BLaER1 treated with 17β-estradiol and CSF1 and Interleukin-3, amounts not matched to agents 10 nM and 100 nM (cell line): ENCODE data around the gene ANLN.

Experiments
- H3K27ac ChIP-seq, 11 experiments: shearing (Covaris generic); formaldehyde crosslinking; 2 replicates each; pipeline ENCODE4 v1.8.1; 2022
- H3K27me3 ChIP-seq, 11 experiments: shearing (Covaris generic); formaldehyde crosslinking; 2 replicates each; pipeline ENCODE4 v1.8.1; 2022
- H3K36me3 ChIP-seq, 11 experiments: shearing (Covaris generic); formaldehyde crosslinking; 2 replicates each; pipeline ENCODE4 v1.8.1; 2022
- H3K4me1 ChIP-seq, 10 experiments: shearing (Covaris generic); formaldehyde crosslinking; 2 replicates each; pipeline ENCODE4 v1.8.1; 2022
- H3K4me2 ChIP-seq, 11 experiments: shearing (Covaris generic); formaldehyde crosslinking; 2 replicates each; pipeline ENCODE4 v1.8.1; 2022
- H3K4me3 ChIP-seq, 10 experiments: shearing (Covaris generic); formaldehyde crosslinking; 2 replicates each; pipeline ENCODE4 v1.8.1; 2022
- H3K9ac ChIP-seq, 11 experiments: shearing (Covaris generic); formaldehyde crosslinking; 2 replicates each; pipeline ENCODE4 v1.8.1; 2022
- H3K9me3 ChIP-seq, 11 experiments: shearing (Covaris generic); formaldehyde crosslinking; replicated peaks in 1 of 11; 2 replicates each; pipeline ENCODE4 v1.8.1; 2022
- H4K20me1 ChIP-seq, 11 experiments: shearing (Covaris generic); formaldehyde crosslinking; 2 replicates each; pipeline ENCODE4 v1.8.1; 2022
- Cebpa-rat ChIP-seq, 11 experiments: shearing (Covaris generic); IDR thresholded peaks; 2 replicates each; pipeline ENCODE4 v1.8.1; 2022

ANLN gene

DNA sequence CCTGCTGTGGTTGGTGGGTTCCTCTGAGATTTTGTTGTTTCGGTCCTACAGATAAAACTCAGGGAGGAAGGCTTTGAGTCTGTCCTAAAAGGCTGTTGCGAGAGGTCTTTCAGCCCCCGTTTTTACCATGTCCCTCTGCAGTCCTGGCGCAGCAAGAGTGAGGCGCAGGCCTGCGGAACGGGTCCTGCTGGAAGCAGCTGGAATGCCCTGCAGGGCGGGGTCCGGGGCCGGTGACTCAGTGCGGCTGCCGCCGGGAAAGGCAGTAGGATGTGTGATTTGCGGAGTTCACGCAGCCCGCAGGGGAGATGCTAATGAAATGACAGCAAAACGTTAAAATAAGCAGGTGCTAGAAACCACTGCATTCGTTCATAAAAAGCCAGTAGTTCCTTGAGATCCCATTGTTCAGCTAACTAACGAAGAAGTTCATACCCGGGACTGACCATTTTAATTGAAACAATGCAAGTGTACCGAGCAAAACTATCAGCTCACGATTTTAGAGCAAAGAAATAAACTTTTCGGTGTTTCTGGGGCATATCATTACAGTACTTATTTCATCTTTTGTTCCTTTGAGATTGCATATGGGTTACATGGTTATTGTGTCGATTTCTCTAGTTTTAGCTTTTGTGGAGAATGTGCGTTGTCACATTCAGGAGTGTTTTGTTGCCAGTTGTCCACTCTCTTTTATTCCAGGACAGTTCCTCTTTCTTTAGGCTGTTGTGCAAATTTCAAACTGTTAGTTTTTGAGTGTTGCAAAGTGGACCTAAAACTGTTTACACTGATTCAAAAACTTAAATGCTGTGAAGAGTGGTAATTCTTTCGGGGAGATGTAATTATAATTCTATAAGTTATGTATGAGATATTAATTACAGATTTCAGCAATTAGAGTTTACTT lies 783 bp downstream of the ANLN start:
- TF ChIP-seq Cebpa-rat (IDR thresholded peaks at IDR 0.05): no peak
- H3K9me3 ChIP-seq: peaks cover 0 to 16% (median 6%) of the 10 kb centered on the region in 11 experiments; a peak in 11 of 22 replicates
- H3K4me2 ChIP-seq: peak overlapping the region; percentile 76 to 94 (median 85)
- peak overlapping the region; percentile 0 to 93 (median 87); a peak in 21 of 22 replicates for H3K27ac ChIP-seq
- peaks cover 0 to 28% (median 11%) of the 10 kb centered on the region in 11 experiments; a peak in 15 of 22 replicates for H3K36me3 ChIP-seq
- peak overlapping the region; percentile 77 to 92 (median 86) for H3K4me3 ChIP-seq
- no peaks in the 10 kb centered on the region for H3K27me3 ChIP-seq
- H3K9ac ChIP-seq: peak overlapping the region; percentile 62 to 92 (median 87); a peak in 21 of 22 replicates
- peaks cover 21 to 42% (median 34%) of the 10 kb centered on the region in 10 experiments for H3K4me1 ChIP-seq
- H4K20me1 ChIP-seq: peaks cover 0 to 24% (median 0%) of the 10 kb centered on the region in 11 experiments; a peak in 8 of 22 replicates

DNA sequence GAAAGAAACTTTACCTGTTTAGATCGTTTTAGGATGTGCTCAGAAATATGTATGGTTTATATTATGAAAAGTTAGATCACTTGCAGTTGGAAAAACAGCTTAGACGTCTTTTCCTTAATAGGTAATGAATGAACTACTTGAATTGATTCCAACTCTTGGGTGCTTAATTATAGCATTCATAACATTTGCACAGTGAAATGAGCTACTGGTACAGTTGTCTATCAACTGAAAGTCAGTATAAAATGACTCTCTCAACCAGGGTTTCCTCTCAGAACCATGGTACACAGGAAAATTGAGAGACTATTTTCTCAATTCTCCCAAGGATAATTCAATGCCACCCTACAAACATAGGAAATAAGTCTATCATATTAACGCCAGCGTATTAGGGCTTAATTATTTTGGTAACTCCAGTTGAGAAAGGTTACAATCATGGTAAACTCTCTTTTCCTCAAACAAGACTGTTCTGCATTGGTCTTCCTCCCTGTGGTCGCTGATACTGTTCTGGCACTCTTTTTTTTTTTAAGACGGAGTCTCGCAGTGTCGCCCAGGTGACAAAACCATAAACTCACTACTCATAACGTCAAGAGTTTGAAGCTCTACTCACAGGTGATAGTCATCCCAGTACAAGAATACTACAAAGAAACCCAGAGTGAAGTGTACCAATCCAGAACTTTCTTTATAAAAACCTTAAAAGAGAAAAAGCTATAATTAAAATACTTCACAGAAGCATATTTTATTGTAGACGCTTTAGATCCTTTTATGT lies 2.0 kb downstream of the ANLN start:
- no peak for TF ChIP-seq Cebpa-rat (IDR thresholded peaks at IDR 0.05)
- Histone ChIP-seq H3K9ac (peak overlapping the region; percentile 62 to 92 (median 87); a peak in 21 of 22 replicates), H3K9me3 (peaks cover 0 to 18% (median 9%) of the 10 kb centered on the region in 11 experiments; a peak in 11 of 22 replicates), H3K27ac (peak overlapping the region in 10 of 11 experiments; percentile 0 to 93 (median 87); a peak in 15 of 22 replicates), H4K20me1 (peaks cover 0 to 28% (median 0%) of the 10 kb centered on the region in 11 experiments; a peak in 8 of 22 replicates), H3K4me3 (peak overlapping the region; percentile 77 to 92 (median 86)), H3K36me3 (peaks cover 0 to 40% (median 22%) of the 10 kb centered on the region in 11 experiments; a peak in 18 of 22 replicates), H3K4me1 (peaks cover 21 to 42% (median 34%) of the 10 kb centered on the region in 10 experiments), H3K27me3 (no peaks in the 10 kb centered on the region), H3K4me2 (peak overlapping the region; percentile 76 to 94 (median 85))

DNA sequence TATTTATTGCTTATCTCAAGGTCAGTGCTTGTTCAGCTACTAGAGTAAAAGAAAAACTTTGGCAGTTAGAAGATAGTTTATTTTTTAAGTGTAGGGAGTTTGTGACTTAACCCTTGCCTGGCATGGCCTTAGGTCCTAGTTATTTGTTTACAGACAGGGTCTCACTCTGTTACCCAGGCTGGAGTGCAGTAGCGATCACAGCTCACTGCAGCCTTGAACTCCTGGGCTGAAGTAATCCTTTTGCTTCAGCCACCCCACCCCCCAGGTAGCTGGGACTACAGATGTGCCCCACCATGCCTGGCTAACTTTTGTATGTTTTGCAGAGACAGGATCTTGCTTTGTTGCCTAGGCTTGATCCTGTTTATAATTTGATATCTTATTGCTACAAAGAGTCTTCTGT lies 4.2 kb downstream of the ANLN start:
- H3K4me3 ChIP-seq: no peak overlapping the region; a peak in 1 of 20 replicates
- H3K9ac ChIP-seq: no peak overlapping the region; a peak in 1 of 22 replicates
- TF ChIP-seq Cebpa-rat (IDR thresholded peaks at IDR 0.05): no peak
- peaks cover 0 to 28% (median 0%) of the 10 kb centered on the region in 11 experiments; a peak in 8 of 22 replicates for H4K20me1 ChIP-seq
- peaks cover 21 to 41% (median 31%) of the 10 kb centered on the region in 10 experiments for H3K4me1 ChIP-seq
- H3K27ac ChIP-seq: no peak overlapping the region
- H3K9me3 ChIP-seq: peaks cover 0 to 18% (median 9%) of the 10 kb centered on the region in 11 experiments; a peak in 11 of 22 replicates
- peaks cover 0 to 62% (median 44%) of the 10 kb centered on the region in 11 experiments; a peak in 19 of 22 replicates for H3K36me3 ChIP-seq
- H3K27me3 ChIP-seq: no peaks in the 10 kb centered on the region
- peak overlapping the region; percentile 5 to 62 (median 33); a peak in 18 of 22 replicates for H3K4me2 ChIP-seq

DNA sequence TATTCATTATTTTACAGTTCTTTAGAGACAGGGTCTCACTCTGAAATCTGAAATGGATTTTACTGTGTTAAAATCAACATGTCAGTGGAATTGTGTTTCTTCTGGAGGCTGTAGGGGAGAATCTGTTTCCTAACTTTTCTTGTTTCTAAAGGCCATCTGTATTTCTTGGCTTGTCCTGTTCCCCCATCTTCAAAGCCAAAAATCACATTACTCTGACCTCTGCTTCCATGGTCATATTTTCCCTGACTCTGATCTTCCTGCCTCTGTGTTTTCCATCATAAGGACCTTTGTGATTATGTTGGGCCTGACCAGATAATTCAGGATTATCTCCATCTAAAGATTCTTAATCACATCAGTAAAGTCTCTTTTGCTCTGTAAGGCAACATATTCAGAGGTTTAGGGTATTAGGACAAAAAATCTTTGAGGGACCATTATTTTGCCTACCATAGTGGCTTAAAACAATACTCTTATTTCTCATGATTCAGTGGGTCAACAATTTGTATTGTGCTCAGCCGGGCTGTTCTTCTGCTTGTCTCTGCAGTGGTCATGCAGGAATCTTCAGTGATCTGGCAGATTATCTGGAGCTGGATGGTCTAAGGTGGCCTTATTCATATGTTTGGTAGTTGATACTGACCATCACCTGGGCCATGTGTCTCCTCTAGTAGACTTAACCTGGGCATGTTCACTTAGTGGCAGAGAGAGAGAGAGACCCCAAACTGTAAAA lies 5.7 kb downstream of the ANLN start:
- peaks cover 0 to 30% (median 0%) of the 10 kb centered on the region in 11 experiments; a peak in 8 of 22 replicates for H4K20me1 ChIP-seq
- no peak overlapping the region for H3K4me3 ChIP-seq
- no peak for TF ChIP-seq Cebpa-rat (IDR thresholded peaks at IDR 0.05)
- H3K9ac ChIP-seq: no peak overlapping the region
- H3K27me3 ChIP-seq: no peaks in the 10 kb centered on the region
- peaks cover 0 to 77% (median 60%) of the 10 kb centered on the region in 11 experiments; a peak in 19 of 22 replicates for H3K36me3 ChIP-seq
- peaks cover 18 to 35% (median 26%) of the 10 kb centered on the region in 10 experiments for H3K4me1 ChIP-seq
- H3K4me2 ChIP-seq: no peak overlapping the region
- H3K27ac ChIP-seq: no peak overlapping the region
- H3K9me3 ChIP-seq: peaks cover 0 to 18% (median 9%) of the 10 kb centered on the region in 11 experiments; a peak in 11 of 22 replicates

DNA sequence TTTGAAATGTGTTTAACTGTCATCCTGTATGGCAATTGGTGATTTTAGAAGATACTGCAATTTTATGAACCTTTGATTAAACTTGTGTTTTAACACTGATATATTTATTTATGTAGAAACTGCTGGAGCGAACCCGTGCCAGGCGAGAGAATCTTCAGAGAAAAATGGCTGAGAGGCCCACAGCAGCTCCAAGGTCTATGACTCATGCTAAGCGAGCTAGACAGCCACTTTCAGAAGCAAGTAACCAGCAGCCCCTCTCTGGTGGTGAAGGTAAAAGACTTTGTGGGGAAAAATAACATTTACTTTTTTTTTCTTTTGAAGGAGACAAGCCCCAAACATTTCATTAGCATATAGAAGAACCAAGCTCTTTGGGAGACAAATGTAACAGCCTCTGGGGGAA lies 6.5 kb downstream of the ANLN start:
- Histone ChIP-seq H3K9ac (no peak overlapping the region), H3K9me3 (peaks cover 0 to 18% (median 9%) of the 10 kb centered on the region in 11 experiments; a peak in 11 of 22 replicates), H3K4me3 (no peak overlapping the region), H3K36me3 (peaks cover 0 to 85% (median 68%) of the 10 kb centered on the region in 11 experiments; a peak in 19 of 22 replicates), H3K4me1 (peaks cover 18 to 31% (median 25%) of the 10 kb centered on the region in 10 experiments), H4K20me1 (peaks cover 0 to 32% (median 0%) of the 10 kb centered on the region in 11 experiments; a peak in 8 of 22 replicates), H3K4me2 (no peak overlapping the region), H3K27me3 (no peaks in the 10 kb centered on the region), H3K27ac (no peak overlapping the region)
- no peak for TF ChIP-seq Cebpa-rat (IDR thresholded peaks at IDR 0.05)

DNA sequence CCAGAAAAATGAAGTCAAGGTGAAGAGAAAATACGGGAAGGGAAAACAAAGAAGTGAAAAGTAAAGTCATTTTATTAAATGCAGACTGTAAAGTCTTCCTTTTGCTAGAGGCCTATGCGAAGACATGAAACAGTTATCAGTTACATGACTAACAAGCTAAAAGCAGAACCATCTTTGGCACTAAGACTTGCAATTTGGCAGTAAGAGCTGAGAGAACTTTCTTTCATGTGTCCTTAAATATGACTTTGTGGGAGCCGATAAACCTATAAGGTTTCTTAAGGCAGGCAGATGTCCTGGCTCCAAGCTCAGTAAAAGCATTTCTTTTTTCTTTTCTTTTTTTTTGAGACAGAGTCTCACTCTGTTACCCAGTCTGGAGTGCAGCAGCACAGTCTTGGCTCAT lies 10.4 kb downstream of the ANLN start:
- H3K9ac ChIP-seq: no peak overlapping the region
- H4K20me1 ChIP-seq: peaks cover 0 to 32% (median under 1%) of the 10 kb centered on the region in 11 experiments; a peak in 8 of 22 replicates
- H3K4me3 ChIP-seq: no peak overlapping the region
- peaks cover 0 to 9% (median 7%) of the 10 kb centered on the region in 11 experiments; a peak in 10 of 22 replicates for H3K9me3 ChIP-seq
- no peaks in the 10 kb centered on the region for H3K4me1 ChIP-seq
- no peak overlapping the region for H3K4me2 ChIP-seq
- peaks cover 6 to 100% (median 99%) of the 10 kb centered on the region in 11 experiments; a peak in 20 of 22 replicates for H3K36me3 ChIP-seq
- TF ChIP-seq Cebpa-rat (IDR thresholded peaks at IDR 0.05): no peak
- no peak overlapping the region for H3K27ac ChIP-seq
- no peaks in the 10 kb centered on the region for H3K27me3 ChIP-seq

DNA sequence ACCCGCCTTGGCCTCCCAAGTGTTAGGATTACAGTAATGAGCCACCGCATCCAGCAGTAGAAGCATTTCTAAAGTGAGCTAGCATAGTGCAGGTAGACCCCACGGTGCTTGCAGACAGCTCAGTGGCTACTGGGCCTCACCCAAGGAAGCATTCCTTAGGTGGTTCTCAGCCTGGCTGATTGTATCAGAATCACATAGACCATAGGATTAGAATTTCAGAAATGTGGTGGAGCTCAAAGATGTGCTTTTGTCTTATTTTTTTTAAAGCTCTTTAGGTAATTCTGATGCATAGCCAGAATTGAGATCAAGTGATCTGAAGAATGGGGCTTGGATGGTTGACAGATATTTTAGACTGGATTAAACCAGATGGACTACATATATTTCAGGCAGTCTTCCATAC lies 10.9 kb downstream of the ANLN start:
- peaks cover 0 to 3% (median 1%) of the 10 kb centered on the region in 11 experiments; a peak in 9 of 22 replicates for H3K9me3 ChIP-seq
- no peak overlapping the region for H3K4me2 ChIP-seq
- no peak overlapping the region for H3K4me3 ChIP-seq
- no peaks in the 10 kb centered on the region for H3K4me1 ChIP-seq
- H3K27me3 ChIP-seq: no peaks in the 10 kb centered on the region
- no peak for TF ChIP-seq Cebpa-rat (IDR thresholded peaks at IDR 0.05)
- H3K27ac ChIP-seq: no peak overlapping the region
- H3K9ac ChIP-seq: no peak overlapping the region
- peaks cover 6 to 100% (median 99%) of the 10 kb centered on the region in 11 experiments; a peak in 20 of 22 replicates for H3K36me3 ChIP-seq
- peaks cover 0 to 31% (median 4%) of the 10 kb centered on the region in 11 experiments; a peak in 8 of 22 replicates for H4K20me1 ChIP-seq

DNA sequence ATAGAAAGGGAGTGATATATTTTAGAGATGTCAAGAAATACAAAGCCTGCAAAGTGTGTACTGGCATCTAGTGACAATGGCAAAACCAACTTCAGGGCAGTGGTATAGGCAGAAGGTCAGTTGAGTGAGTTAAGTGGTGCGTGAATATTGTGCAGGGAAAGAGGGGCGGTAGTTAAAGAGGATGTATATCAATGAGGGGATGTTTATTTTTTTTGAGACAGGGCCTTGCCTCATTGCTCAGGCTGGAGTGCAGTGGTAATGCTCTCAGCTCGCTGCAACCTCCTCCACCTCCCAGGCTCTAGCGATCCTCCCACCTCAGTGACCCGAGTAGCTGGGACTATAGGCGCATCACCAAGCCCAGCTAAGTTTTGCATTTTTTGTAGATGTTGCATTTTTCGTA lies 13.8 kb downstream of the ANLN start:
- no peak for TF ChIP-seq Cebpa-rat (IDR thresholded peaks at IDR 0.05)
- no peak overlapping the region for H3K4me2 ChIP-seq
- no peaks in the 10 kb centered on the region for H3K4me1 ChIP-seq
- no peak overlapping the region for H3K4me3 ChIP-seq
- no peak overlapping the region for H3K27ac ChIP-seq
- no peak overlapping the region for H3K9ac ChIP-seq
- no peaks in the 10 kb centered on the region for H3K9me3 ChIP-seq
- peaks cover 0 to 38% (median 9%) of the 10 kb centered on the region in 11 experiments; a peak in 8 of 22 replicates for H4K20me1 ChIP-seq
- peaks cover 6 to 100% (median 96%) of the 10 kb centered on the region in 11 experiments; a peak in 20 of 22 replicates for H3K36me3 ChIP-seq
- no peaks in the 10 kb centered on the region for H3K27me3 ChIP-seq
